Fibroblast of the aortic adventitia (primary cell): Measurements from ENCODE around the gene FRMD4A. TPM values are rescaled to one million over a fixed set of nuclear protein-coding genes. Genes with fewer than 3 reads are reported as not detected.
"Not testable (repeated sequence)": the region's sequence is repeated elsewhere in the genome, so short reads cannot be mapped to it uniquely, and the experiment has no call there.

Source experiments
- DNase-seq: peaks from one replicate; pipeline ENCODE4 v3.0.0-alpha.2; 2010; ENCODE audit warnings: low read depth
- H3K4me3 ChIP-seq: 2 replicates; pipeline ENCODE4 v1.5.1; 2011; ENCODE audit warnings: low read depth, mild to moderate bottlenecking, control low read depth, low read length, moderate library complexity
- total RNA-seq: library from RNA; depleted of rRNA; stranded (reverse); fragments of >200 nt; gene quantifications from 2 replicates; pipeline ENCODE4 v1.2.3, GENCODE V29; 2012; ENCODE audit warnings: low replicate concordance
- TF ChIP-seq, protein P1 (sequence below): IDR thresholded peaks from 2 replicates; pipeline ENCODE4 v1.5.1; 2011; ENCODE audit warnings: mild to moderate bottlenecking, low read length, control low read depth, inconsistent platforms; ENCODE audit not compliant: insufficient read depth

The FRMD4A gene
- total RNA-seq, 1 donor: 42.4 TPM

DNA sequence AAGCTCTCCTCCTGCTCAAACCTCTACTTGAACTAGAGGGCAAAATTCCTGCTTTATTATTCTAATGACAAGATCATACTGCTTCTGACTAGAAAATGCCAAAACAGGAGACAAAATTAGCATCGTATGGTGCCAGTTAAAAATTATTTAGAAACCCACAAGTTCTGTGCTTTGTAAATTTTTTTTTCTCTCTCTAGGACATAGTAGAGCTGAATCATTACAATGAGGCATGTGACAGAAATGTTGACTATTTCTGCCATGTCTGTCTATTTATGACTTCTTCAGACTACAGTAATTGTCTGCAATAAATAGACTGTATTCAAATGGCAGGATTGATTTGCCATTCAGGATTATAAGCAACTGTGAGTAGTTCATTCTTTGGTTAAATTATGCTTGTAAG, 408.1 kb downstream of the FRMD4A start:
- H3K4me3 ChIP-seq: no peak overlapping the region
- DNase-seq: no peak
- TF ChIP-seq, protein P1, sequence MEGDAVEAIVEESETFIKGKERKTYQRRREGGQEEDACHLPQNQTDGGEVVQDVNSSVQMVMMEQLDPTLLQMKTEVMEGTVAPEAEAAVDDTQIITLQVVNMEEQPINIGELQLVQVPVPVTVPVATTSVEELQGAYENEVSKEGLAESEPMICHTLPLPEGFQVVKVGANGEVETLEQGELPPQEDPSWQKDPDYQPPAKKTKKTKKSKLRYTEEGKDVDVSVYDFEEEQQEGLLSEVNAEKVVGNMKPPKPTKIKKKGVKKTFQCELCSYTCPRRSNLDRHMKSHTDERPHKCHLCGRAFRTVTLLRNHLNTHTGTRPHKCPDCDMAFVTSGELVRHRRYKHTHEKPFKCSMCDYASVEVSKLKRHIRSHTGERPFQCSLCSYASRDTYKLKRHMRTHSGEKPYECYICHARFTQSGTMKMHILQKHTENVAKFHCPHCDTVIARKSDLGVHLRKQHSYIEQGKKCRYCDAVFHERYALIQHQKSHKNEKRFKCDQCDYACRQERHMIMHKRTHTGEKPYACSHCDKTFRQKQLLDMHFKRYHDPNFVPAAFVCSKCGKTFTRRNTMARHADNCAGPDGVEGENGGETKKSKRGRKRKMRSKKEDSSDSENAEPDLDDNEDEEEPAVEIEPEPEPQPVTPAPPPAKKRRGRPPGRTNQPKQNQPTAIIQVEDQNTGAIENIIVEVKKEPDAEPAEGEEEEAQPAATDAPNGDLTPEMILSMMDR: no peak

DNA sequence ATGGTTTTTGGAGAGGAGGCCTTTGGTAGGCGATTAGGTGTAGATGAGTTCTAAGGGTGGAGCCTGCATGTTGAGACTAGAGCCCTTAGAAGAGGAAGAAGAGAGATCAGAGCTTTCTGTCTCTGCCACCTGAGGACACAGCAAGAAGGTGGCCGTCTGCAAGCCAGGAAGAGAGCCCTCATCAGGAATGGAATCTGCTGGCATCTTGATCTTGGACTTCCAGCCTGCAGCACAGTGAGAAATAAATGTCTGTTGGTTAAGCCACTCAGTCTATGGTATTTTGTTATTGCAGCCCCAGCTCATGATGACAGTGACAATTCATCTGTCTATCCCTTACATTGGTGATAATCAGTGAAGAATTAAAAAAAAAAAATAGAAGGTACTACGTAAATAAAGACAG, 408.8 kb downstream of the FRMD4A start:
- H3K4me3 ChIP-seq: no peak overlapping the region
- TF ChIP-seq, protein P1: no peak

DNA sequence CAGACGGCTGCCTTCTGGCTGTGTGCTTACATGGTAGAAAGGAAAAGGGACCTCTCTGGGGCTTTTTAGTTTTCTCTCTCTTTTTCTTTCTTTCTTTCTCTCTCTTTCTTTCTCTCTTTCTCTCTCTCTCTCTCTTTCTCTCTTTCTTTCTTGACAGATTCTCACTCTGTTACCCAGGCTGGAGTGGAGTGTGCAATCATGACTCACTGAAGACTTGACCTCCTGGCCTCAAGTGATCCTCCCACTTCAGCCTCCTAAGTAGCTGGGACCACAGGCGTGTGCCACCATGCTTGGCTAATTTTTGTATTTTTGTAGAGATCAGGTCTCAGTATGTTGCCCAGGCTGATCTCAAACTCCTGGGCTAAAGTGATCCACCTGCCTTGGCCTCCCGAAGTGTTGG, 409.6 kb downstream of the FRMD4A start:
- H3K4me3 ChIP-seq, DNase-seq: not testable (repeated sequence)

More for the DNA sequence above, 408.8 kb downstream of the FRMD4A start:
- DNase-seq: no peak

DNA sequence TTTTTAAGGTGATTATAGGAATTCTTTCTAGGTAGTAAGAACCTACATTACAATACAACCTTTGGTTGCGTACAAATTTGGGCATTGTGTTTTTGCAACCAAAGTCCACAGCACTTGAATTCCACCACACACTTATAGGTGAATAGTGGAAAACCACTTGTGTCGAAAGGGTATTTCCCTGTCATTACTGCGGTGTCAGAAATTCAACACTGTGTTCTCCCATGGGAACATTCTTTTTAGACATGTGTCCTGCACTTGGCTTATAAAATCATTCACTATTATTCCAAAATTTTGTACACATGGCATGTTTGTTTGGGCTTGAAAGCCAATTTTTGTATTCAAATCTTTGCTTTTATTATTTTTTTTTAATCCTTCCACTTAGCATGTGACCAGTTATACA, 410.3 kb downstream of the FRMD4A start:
- no peak overlapping the region for H3K4me3 ChIP-seq
- DNase-seq: no peak
- TF ChIP-seq, protein P1: no peak

DNA sequence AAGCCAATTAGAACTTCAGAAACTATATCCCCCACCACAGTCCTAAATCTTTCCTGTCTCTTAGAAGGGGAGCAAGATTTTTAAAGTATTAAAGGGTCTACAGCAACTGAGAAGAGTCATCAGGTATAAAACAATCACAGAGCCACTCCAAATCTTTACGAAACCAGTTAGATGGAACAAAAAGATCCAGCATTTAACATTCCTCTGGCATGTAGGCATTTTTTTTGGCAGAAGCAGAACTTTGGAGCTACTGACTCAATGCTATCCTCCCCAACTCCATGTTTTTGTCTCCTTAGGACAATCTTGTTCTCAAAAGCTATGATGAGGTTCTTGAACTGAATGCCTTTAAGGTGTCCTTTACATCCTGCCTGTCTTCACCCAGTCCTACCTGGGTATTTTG, 410.7 kb downstream of the FRMD4A start:
- peak; percentile 65 for DNase-seq
- TF ChIP-seq, protein P1: no peak
- H3K4me3 ChIP-seq: no peak overlapping the region

DNA sequence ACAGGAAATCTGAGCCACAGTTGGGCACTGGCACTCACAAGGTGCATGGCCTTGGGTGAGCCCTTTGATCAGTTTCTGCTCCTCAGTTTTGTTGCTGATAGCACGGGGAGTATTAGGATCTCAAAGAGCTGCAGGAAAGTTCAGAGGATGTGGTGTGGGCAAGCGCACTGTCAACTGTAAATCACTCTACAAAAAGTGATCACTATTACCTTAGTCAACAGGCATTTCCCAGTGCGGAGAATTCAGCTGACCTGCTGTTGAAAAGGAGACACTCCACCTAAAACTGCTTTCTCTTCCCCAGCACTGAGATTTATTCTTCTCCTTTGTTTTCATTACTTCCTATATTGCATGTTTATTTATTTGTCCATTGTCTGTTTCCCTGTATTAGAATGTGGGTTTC, 412.9 kb downstream of the FRMD4A start:
- H3K4me3 ChIP-seq: no peak overlapping the region
- DNase-seq: no peak
- TF ChIP-seq, protein P1: no peak

DNA sequence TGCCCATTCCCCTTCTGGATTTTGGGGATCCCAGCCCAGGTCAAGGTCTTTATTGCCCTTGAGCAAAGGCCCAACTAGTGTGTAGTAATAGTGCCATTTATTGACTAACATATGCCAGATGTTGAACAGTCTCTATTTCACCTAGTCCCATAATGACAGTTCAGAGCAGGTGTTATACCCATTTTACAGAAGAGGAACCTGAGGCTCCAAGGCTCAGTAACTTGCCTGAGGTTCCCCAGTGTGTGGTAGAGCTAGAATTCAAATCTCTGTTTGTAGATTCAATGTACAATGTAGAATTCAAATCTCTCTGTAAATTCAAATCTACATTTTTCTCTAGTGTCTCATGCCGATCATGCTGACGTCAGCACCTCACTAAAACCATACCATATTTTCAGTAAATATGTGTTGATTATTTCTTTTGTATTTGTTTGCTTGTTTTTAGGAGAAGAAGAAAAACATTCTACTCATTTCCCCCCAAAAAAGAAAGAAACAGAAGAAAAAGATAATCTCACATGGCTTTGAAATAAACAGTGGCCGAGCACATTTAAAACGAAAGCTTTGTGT, 414.3 kb downstream of the FRMD4A start:
- TF ChIP-seq, protein P1: no peak
- H3K4me3 ChIP-seq: no peak overlapping the region
- DNase-seq: no peak
